ENCODE data around the gene E2F6. TPM values are rescaled to one million over a fixed set of nuclear protein-coding genes. Genes with fewer than 3 reads are reported as not detected.

Gene E2F6
- total and polyA plus RNA-seq, 2 of the 13 experiments (the other 11 are each of a cell fraction or from before 2014, with no cell fraction given), result 27.3 to 36.0 TPM

- TF ChIP-seq RARA (CRISPR knock-in tag; IDR thresholded peaks at IDR 0.05) (peak; percentile 97), ZNF607 (CRISPR knock-in tag; IDR thresholded peaks at IDR 0.05; ENCODE audit: borderline replicate concordance) (0 out of 2 replicates have a peak, but pooled peaks have one; percentile 58), ZNF891 (CRISPR knock-in tag; IDR thresholded peaks at IDR 0.05) (no peak), ZNF10 (CRISPR knock-in tag; IDR thresholded peaks at IDR 0.05; ENCODE audit: borderline replicate concordance, low read depth) (no peak), NR3C1 (CRISPR knock-in tag; IDR thresholded peaks at IDR 0.05) (no peak), ZNF780A (CRISPR knock-in tag; IDR thresholded peaks at IDR 0.05) (no peak), ZNF644 (CRISPR knock-in tag; IDR thresholded peaks at IDR 0.05; ENCODE audit: low read depth) (peak; percentile 87), AFF4 (CRISPR knock-in tag; IDR thresholded peaks at IDR 0.05) (peak; percentile 96), SYNCRIP (IDR thresholded peaks at IDR 0.05; ENCODE audit: insufficient read depth, low read depth, low read length) (no peak), ZBTB7A (CRISPR knock-in tag; IDR thresholded peaks at IDR 0.05) (peak; percentile 99), ZSCAN20 (CRISPR knock-in tag; IDR thresholded peaks at IDR 0.05; ENCODE audit: borderline replicate concordance) (peak; percentile 67; the same call in 1 of the 2 replicates), SOX6 (IDR thresholded peaks at IDR 0.05) (no peak), SOX6 (CRISPR knock-in tag; IDR thresholded peaks at IDR 0.05) (peak; percentile 100)
- TF ChIP-seq, protein P1, sequence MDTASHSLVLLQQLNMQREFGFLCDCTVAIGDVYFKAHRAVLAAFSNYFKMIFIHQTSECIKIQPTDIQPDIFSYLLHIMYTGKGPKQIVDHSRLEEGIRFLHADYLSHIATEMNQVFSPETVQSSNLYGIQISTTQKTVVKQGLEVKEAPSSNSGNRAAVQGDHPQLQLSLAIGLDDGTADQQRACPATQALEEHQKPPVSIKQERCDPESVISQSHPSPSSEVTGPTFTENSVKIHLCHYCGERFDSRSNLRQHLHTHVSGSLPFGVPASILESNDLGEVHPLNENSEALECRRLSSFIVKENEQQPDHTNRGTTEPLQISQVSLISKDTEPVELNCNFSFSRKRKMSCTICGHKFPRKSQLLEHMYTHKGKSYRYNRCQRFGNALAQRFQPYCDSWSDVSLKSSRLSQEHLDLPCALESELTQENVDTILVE (CRISPR knock-in tag; IDR thresholded peaks at IDR 0.05), result peak; percentile 89
- TF ChIP-seq, protein P2, sequence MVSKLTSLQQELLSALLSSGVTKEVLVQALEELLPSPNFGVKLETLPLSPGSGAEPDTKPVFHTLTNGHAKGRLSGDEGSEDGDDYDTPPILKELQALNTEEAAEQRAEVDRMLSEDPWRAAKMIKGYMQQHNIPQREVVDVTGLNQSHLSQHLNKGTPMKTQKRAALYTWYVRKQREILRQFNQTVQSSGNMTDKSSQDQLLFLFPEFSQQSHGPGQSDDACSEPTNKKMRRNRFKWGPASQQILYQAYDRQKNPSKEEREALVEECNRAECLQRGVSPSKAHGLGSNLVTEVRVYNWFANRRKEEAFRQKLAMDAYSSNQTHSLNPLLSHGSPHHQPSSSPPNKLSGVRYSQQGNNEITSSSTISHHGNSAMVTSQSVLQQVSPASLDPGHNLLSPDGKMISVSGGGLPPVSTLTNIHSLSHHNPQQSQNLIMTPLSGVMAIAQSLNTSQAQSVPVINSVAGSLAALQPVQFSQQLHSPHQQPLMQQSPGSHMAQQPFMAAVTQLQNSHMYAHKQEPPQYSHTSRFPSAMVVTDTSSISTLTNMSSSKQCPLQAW (CRISPR knock-in tag; IDR thresholded peaks at IDR 0.05), result peak; percentile 94
- TF ChIP-seq, protein P3, sequence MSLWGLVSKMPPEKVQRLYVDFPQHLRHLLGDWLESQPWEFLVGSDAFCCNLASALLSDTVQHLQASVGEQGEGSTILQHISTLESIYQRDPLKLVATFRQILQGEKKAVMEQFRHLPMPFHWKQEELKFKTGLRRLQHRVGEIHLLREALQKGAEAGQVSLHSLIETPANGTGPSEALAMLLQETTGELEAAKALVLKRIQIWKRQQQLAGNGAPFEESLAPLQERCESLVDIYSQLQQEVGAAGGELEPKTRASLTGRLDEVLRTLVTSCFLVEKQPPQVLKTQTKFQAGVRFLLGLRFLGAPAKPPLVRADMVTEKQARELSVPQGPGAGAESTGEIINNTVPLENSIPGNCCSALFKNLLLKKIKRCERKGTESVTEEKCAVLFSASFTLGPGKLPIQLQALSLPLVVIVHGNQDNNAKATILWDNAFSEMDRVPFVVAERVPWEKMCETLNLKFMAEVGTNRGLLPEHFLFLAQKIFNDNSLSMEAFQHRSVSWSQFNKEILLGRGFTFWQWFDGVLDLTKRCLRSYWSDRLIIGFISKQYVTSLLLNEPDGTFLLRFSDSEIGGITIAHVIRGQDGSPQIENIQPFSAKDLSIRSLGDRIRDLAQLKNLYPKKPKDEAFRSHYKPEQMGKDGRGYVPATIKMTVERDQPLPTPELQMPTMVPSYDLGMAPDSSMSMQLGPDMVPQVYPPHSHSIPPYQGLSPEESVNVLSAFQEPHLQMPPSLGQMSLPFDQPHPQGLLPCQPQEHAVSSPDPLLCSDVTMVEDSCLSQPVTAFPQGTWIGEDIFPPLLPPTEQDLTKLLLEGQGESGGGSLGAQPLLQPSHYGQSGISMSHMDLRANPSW (CRISPR knock-in tag; IDR thresholded peaks at IDR 0.05; ENCODE audit: borderline replicate concordance), result peak; percentile 98
Observed at GRCh38 chr2:11499081-11499743, 33.3 kb upstream of the E2F6 start (continued).

All from HepG2 (cell line).